T-cell (primary cell): ENCODE data around the gene SGTA. TPM values are rescaled to one million over a fixed set of nuclear protein-coding genes. Genes with fewer than 3 reads are reported as not detected.

Source experiments
- ATAC-seq, 4 experiments: fragments of 200-7000 bp in 3 of 4; fragments of 150-1000 bp in 1 of 4; cut with Tn5 transposase; replicated peaks in 1 of 4; 1 replicate in 3 of 4; 2 replicates in 1 of 4; pipeline ENCODE4 v1.10.0; 2021; ENCODE audit warnings: moderate library complexity in 3 of 4, mild to moderate bottlenecking in 2 of 4, moderate number of reproducible peaks in 1 of 4
- CTCF ChIA-PET, 2 donors: fragments of 300-600 bp; sonication (Branson Sonifier 250); formaldehyde crosslinking; loops; one replicate each; lab custom pipeline; 2022; ENCODE audit warnings: antibody characterized with exemption in 2 of 2; lab: Charles Lee
- POLR2A ChIA-PET, 2 donors: fragments of 300-600 bp; sonication (Branson Sonifier 250); formaldehyde crosslinking; loops; one replicate each; lab custom pipeline; 2022; ENCODE audit warnings: antibody characterized with exemption in 2 of 2; lab: Charles Lee
- DNase-seq, 35 experiments: peaks; one replicate each; pipeline versions ENCODE4 v3.0.0 to v3.0.0-alpha.2; 2013 to 2023
- H3K27ac ChIP-seq: one replicate; pipeline ENCODE4 v1.5.1; 2013; ENCODE audit warnings: low read length
- H3K27me3 ChIP-seq, 2 experiments: replicated peaks in 1 of 2; 1 replicate in 1 of 2; 2 replicates in 1 of 2; pipeline versions ENCODE4 v1.6.1 to v1.7.0; 2013; ENCODE audit warnings: low read length in 1 of 2, mixed read lengths in 1 of 2; ENCODE audit not compliant: control insufficient read depth in 2 of 2, insufficient read depth in 2 of 2; ENCODE audit errors: extremely low read depth in 1 of 2
- H3K36me3 ChIP-seq, 2 donors: 1 replicate in 1 of 2; 2 replicates in 1 of 2; pipeline versions ENCODE4 v1.6.1 to v1.7.0; 2013; ENCODE audit warnings: low read length in 1 of 2; ENCODE audit not compliant: control insufficient read depth in 2 of 2, insufficient read depth in 1 of 2; ENCODE audit errors: extremely low read depth in 1 of 2
- H3K4me1 ChIP-seq, 2 experiments: 1 replicate in 1 of 2; 2 replicates in 1 of 2; pipeline versions ENCODE4 v1.6.1 to v1.7.0; 2013; ENCODE audit warnings: low read length in 2 of 2, mixed read lengths in 1 of 2; ENCODE audit not compliant: insufficient read depth in 2 of 2, control insufficient read depth in 1 of 2; ENCODE audit errors: extremely low read depth in 1 of 2
- H3K4me3 ChIP-seq, 2 donors: 1 replicate in 1 of 2; 2 replicates in 1 of 2; pipeline versions ENCODE4 v1.5.1 to v1.7.0; 2013; ENCODE audit warnings: mild to moderate bottlenecking in 2 of 2, low read length in 1 of 2, moderate library complexity in 1 of 2; ENCODE audit not compliant: control insufficient read depth in 1 of 2; ENCODE audit errors: extremely low read depth in 1 of 2
- H3K9me3 ChIP-seq: 2 replicates; pipeline ENCODE4 v1.7.0; 2013
- H3K27ac Mint-ChIP-seq, 2 donors: one replicate each; pipeline ENCODE4 v1.8.0; 2020 to 2021; ENCODE audit warnings: mild to moderate bottlenecking in 2 of 2, mixed read lengths in 2 of 2
- H3K27me3 Mint-ChIP-seq, 2 donors: one replicate each; pipeline ENCODE4 v1.8.0; 2021 to 2022; ENCODE audit warnings: mixed read lengths in 2 of 2
- H3K36me3 Mint-ChIP-seq: one replicate; pipeline ENCODE4 v1.8.0; 2021; ENCODE audit warnings: mixed read lengths
- H3K4me1 Mint-ChIP-seq, 3 donors: one replicate each; pipeline ENCODE4 v1.8.0; 2020 to 2022; ENCODE audit warnings: mixed read lengths in 3 of 3, mild to moderate bottlenecking in 1 of 3
- H3K4me3 Mint-ChIP-seq, 3 donors: one replicate each; pipeline ENCODE4 v1.8.0; 2020 to 2022; ENCODE audit warnings: mild to moderate bottlenecking in 3 of 3, mixed read lengths in 3 of 3, moderate library complexity in 3 of 3
- H3K9me3 Mint-ChIP-seq, 3 donors: one replicate each; pipeline ENCODE4 v1.8.0; 2020 to 2022; ENCODE audit warnings: mixed read lengths in 3 of 3
- WGBS: methylation state at CpG from one replicate; pipeline ENCODE4 v1.1.5; 2013; ENCODE audit warnings: missing lambda C conversion rate; ENCODE audit not compliant: insufficient coverage; 5-methylcytosine and 5-hydroxymethylcytosine counted together
- total RNA-seq, 35 experiments: library from RNA in 6 of 35; stranded (reverse) in 6 of 35; fragments of 120-200 nt in 1 of 35; gene quantifications; one replicate each; pipeline versions ENCODE4 v1.2.1 to v1.2.4 and lab custom pipeline; 2013 to 2026

SGTA gene
- total RNA-seq, 5 donors from 2014 or later (not counting 1 experiment from before 2014, with no cell fraction given): 28.9 to 42.5 (median 36.7) TPM

GRCh38 chr19:2731181-2731995 lies 51.7 kb downstream of the SGTA start:
- Mint-ChIP-seq H3K36me3 (peaks cover 16% of the 10 kb centered on the region), H3K9me3 (no peaks in the 10 kb centered on the region), H3K27me3 (peaks cover 0 to 7% of the 10 kb centered on the region in 2 donors), H3K4me3 (no peak overlapping the region), H3K27ac (no peak overlapping the region), H3K4me1 (peaks cover 0 to 7% (median 6%) of the 10 kb centered on the region in 3 donors)
- Histone ChIP-seq H3K9me3 (no peaks in the 10 kb centered on the region), H3K4me1 (peaks cover 0 to 7% of the 10 kb centered on the region in 2 experiments), H3K4me3 (no peak overlapping the region), H3K36me3 (peaks cover 23 to 28% of the 10 kb centered on the region in 2 donors), H3K27me3 (peaks cover 0 to 15% of the 10 kb centered on the region in 2 experiments), H3K27ac (no peak overlapping the region)
- ChIA-PET CTCF (no interaction called here), POLR2A (no interaction called here)
- no peak for ATAC-seq
- DNase-seq: no peak
- WGBS: 91% methylated on average over 33 of the region's 41 CpGs

GRCh38 chr19:2729943-2730818 lies 52.9 kb downstream of the SGTA start:
- DNase-seq (no peak), ATAC-seq (no peak)
- Histone ChIP-seq H3K9me3 (no peaks in the 10 kb centered on the region), H3K27me3 (peaks cover 0 to 27% of the 10 kb centered on the region in 2 experiments), H3K27ac (no peak overlapping the region), H3K4me1 (peaks cover 0 to 7% of the 10 kb centered on the region in 2 experiments), H3K4me3 (no peak overlapping the region), H3K36me3 (peaks cover 15 to 17% of the 10 kb centered on the region in 2 donors)
- Mint-ChIP-seq H3K27ac (no peak overlapping the region), H3K36me3 (peaks cover 10% of the 10 kb centered on the region), H3K9me3 (no peaks in the 10 kb centered on the region), H3K4me1 (peaks cover 0 to 6% (median 5%) of the 10 kb centered on the region in 3 donors), H3K27me3 (peaks cover 4 to 14% of the 10 kb centered on the region in 2 donors), H3K4me3 (no peak overlapping the region)
- WGBS: 94% methylated on average over 19 of the region's 26 CpGs
- CTCF ChIA-PET: no interaction called here
- POLR2A ChIA-PET: no interaction called here

DNA sequence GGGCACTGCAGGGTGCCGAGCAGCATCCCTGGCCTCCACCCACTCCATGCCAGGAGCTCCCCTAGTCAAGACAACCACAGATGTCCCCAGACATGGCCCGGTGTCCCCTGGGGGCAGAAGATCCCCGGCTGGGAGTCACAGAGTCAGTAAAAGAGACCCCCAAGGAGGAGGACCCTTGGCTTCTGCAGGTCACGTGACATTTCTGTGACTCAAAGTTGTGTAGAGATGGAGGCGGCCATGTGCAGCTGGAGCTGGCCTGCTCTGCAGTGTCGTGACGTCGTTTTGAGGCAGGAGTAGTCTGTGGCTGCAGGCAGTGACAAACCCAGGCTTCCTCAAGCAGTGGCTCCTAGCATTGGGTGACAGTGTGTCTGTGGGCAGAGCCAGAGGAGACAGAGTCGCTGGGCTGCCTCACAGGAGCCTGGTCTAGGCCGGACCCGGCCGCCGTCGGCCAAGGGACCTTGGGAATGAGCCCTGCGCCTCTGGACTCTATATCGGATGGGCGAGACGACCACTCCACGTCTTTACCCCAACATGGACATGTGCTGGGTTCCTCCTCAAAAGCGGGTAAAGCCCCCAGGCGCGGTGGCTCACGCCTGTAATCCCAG lies 54.2 kb downstream of the SGTA start:
- POLR2A ChIA-PET: no interaction called here
- 88% methylated on average over 13 of the region's 23 CpGs for WGBS
- Mint-ChIP-seq H3K9me3 (no peaks in the 10 kb centered on the region), H3K27ac (no peak overlapping the region), H3K4me1 (peaks cover 0 to 3% (median 2%) of the 10 kb centered on the region in 3 donors), H3K4me3 (no peak overlapping the region), H3K27me3 (peaks cover 9 to 20% of the 10 kb centered on the region in 2 donors), H3K36me3 (peaks cover under 1% of the 10 kb centered on the region)
- peaks cover 0 to 7% of the 10 kb centered on the region in 2 experiments for H3K4me1 ChIP-seq
- no peaks in the 10 kb centered on the region for H3K9me3 ChIP-seq
- H3K27ac ChIP-seq: no peak overlapping the region
- DNase-seq: no peak
- CTCF ChIA-PET: no interaction called here
- peaks cover 0 to 30% of the 10 kb centered on the region in 2 experiments for H3K27me3 ChIP-seq
- no peak for ATAC-seq
- H3K4me3 ChIP-seq: no peak overlapping the region
- H3K36me3 ChIP-seq: peaks cover 4 to 5% of the 10 kb centered on the region in 2 donors

DNA sequence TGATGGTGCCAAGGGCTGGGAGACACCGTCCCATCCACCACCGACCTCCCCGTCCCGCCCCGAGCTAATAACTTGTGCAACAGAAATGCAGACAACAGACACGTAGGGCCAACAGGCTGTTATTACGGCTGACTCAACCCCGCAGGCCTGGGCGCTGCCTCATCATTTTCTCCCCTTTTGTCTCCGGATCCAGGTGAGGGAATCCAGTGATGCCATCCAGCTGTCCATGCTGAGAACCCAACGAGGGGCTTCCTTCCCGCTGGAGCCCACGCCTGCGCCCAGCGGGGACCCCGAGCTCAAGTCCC lies 55.5 kb downstream of the SGTA start:
- no peak overlapping the region for H3K27ac Mint-ChIP-seq
- H3K9me3 Mint-ChIP-seq: no peaks in the 10 kb centered on the region
- Histone ChIP-seq H3K9me3 (no peaks in the 10 kb centered on the region), H3K4me1 (peaks cover 0 to 7% of the 10 kb centered on the region in 2 experiments), H3K27me3 (peaks cover 0 to 43% of the 10 kb centered on the region in 2 experiments), H3K36me3 (peaks cover 3 to 4% of the 10 kb centered on the region in 2 donors), H3K4me3 (no peak overlapping the region), H3K27ac (no peak overlapping the region)
- no peak for DNase-seq
- ChIA-PET POLR2A (no interaction called here), CTCF (no interaction called here)
- H3K27me3 Mint-ChIP-seq: peaks cover 9 to 28% of the 10 kb centered on the region in 2 donors
- no peak overlapping the region for H3K4me3 Mint-ChIP-seq
- 82% methylated on average over 16 of the region's 16 CpGs for WGBS
- no peaks in the 10 kb centered on the region for H3K36me3 Mint-ChIP-seq
- no peak for ATAC-seq
- H3K4me1 Mint-ChIP-seq: peaks cover 0 to 3% (median 2%) of the 10 kb centered on the region in 3 donors

- Histone ChIP-seq H3K36me3 (peaks cover 2 to 3% of the 10 kb centered on the region in 2 donors), H3K27ac (no peak overlapping the region), H3K9me3 (no peaks in the 10 kb centered on the region), H3K27me3 (peaks cover 3 to 49% of the 10 kb centered on the region in 2 experiments), H3K4me1 (peaks cover 0 to 7% of the 10 kb centered on the region in 2 experiments), H3K4me3 (no peak overlapping the region)
- H3K4me3 Mint-ChIP-seq: no peak overlapping the region
- H3K27ac Mint-ChIP-seq: no peak overlapping the region
- H3K27me3 Mint-ChIP-seq: peaks cover 9 to 34% of the 10 kb centered on the region in 2 donors
- ChIA-PET POLR2A (no interaction called here), CTCF (no interaction called here)
- DNase-seq (no peak), ATAC-seq (peak in 1 of 4 experiments; percentile 33)
- H3K9me3 Mint-ChIP-seq: no peaks in the 10 kb centered on the region
- whole genome bisulfite sequencing: 28% methylated on average over 19 of the region's 26 CpGs
- no peaks in the 10 kb centered on the region for H3K36me3 Mint-ChIP-seq
- H3K4me1 Mint-ChIP-seq: peaks cover 0 to 3% (median 2%) of the 10 kb centered on the region in 3 donors
These were observed 56.0 kb downstream of the SGTA start for GRCh38 chr19:2726904-2727639.
